Upper lobe of right lung (tissue), 1 donor: ENCODE results near the gene LRP2. TPM values are rescaled to one million over a fixed set of nuclear protein-coding genes. Genes with fewer than 3 reads are reported as not detected.
A peak's percentile ranks its signal among the peaks of the same experiment; 100 is the strongest.
"Not testable (repeated sequence)": the region's sequence is repeated elsewhere in the genome, so short reads cannot be mapped to it uniquely, and the experiment has no call there.

Experiments used
- ATAC-seq: fragments of 200-7000 bp; cut with Tn5 transposase; one replicate; pipeline ENCODE4 v1.9.1; 2020; ENCODE audit warnings: mild to moderate bottlenecking, moderate library complexity
- DNase-seq: peaks from one replicate; pipeline ENCODE4 v3.0.0-alpha.2; 2020
- H3K27ac ChIP-seq: fragments of 200-600 bp; one replicate; pipeline ENCODE4 v1.8.0; 2022
- H3K27me3 ChIP-seq: fragments of 200-600 bp; one replicate; pipeline ENCODE4 v1.8.0; 2022; ENCODE audit warnings: mild to moderate bottlenecking
- H3K36me3 ChIP-seq: fragments of 200-600 bp; one replicate; pipeline ENCODE4 v1.8.0; 2022
- H3K4me1 ChIP-seq: fragments of 200-600 bp; one replicate; pipeline ENCODE4 v1.8.0; 2022
- H3K4me3 ChIP-seq: fragments of 200-600 bp; one replicate; pipeline ENCODE4 v1.8.0; 2022; ENCODE audit warnings: mild to moderate bottlenecking
- H3K9me3 ChIP-seq: fragments of 200-600 bp; one replicate; pipeline ENCODE4 v1.8.0; 2022
- CTCF ChIP-seq: fragments of 200-600 bp; IDR thresholded peaks from one replicate; pipeline ENCODE4 v1.8.0; 2022; ENCODE audit warnings: antibody characterized with exemption
- intact Hi-C: fragments of 100-400 bp; cut with DNase I; formaldehyde crosslinking; loops from one replicate; pipeline ENCODE4 v1.11.0; 2022
- total RNA-seq: library from RNA; stranded (reverse); fragmentation: NEBNext Ultra II Directional; extraction: Animal tissue kit (Norgen Biotek cat#: 25700); gene quantifications from one replicate; pipeline ENCODE4 v1.2.1, GENCODE V29; 2021
- donor health status: DM: no; HTN: yes; CAD: no; lungs with severe emphysema.

Gene LRP2
- total RNA-seq, 1 donor from 2014 or later = 36.6 TPM

GRCh38 chr2:169280502-169280901 lies 81.8 kb downstream of the LRP2 start:
- Histone ChIP-seq H3K36me3 (no peaks in the 10 kb centered on the region), H3K27me3 (no peaks in the 10 kb centered on the region), H3K9me3 (no peaks in the 10 kb centered on the region), H3K4me3 (no peak overlapping the region), H3K27ac (no peak overlapping the region), H3K4me1 (no peaks in the 10 kb centered on the region)
- intact Hi-C loops = no loop called here
- no peak for TF ChIP-seq CTCF
- ATAC-seq = no peak
- DNase-seq = no peak

- Histone ChIP-seq H3K27me3 (no peaks in the 10 kb centered on the region), H3K4me3 (no peak overlapping the region), H3K27ac (no peak overlapping the region), H3K36me3 (no peaks in the 10 kb centered on the region), H3K9me3 (no peaks in the 10 kb centered on the region), H3K4me1 (no peaks in the 10 kb centered on the region)
- ATAC-seq = no peak
- DNase-seq = no peak
- intact Hi-C loops = no loop called here
- peak; percentile 28 for TF ChIP-seq CTCF
Measured at GRCh38 chr2:169275696-169276444, 86.5 kb downstream of the LRP2 start.

- no peaks in the 10 kb centered on the region for H3K27me3 ChIP-seq
- ATAC-seq = no peak
- no peak overlapping the region for H3K4me3 ChIP-seq
- TF ChIP-seq CTCF = no peak
- no peaks in the 10 kb centered on the region for H3K9me3 ChIP-seq
- H3K36me3 ChIP-seq = no peaks in the 10 kb centered on the region
- no peak for DNase-seq
- intact Hi-C loops = no loop called here
- H3K27ac ChIP-seq = no peak overlapping the region
- no peaks in the 10 kb centered on the region for H3K4me1 ChIP-seq
Measured at GRCh38 chr2:169272010-169272409, 90.3 kb downstream of the LRP2 start.

DNA sequence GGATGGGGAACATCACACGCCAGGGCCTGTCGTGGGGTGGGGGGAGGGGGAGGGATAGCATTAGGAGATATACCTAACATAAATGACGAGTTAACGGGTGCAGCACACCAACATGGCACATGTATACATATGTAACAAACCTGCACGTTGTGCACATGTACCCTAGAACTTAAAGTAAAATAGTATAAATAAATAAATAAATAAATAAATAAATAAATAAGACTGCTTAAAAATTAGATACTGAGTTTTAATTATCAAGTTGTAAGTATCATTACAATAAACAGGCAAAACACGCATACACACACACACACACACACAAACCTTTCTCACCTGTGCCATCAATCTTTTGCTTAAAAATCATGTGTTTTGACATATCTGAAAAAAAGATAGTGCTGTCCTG lies 91.8 kb downstream of the LRP2 start:
- ATAC-seq, H3K9me3 ChIP-seq, H3K4me3 ChIP-seq, DNase-seq, H3K27me3 ChIP-seq, H3K27ac ChIP-seq, H3K36me3 ChIP-seq, H3K4me1 ChIP-seq, intact Hi-C loops: not testable (repeated sequence)

DNA sequence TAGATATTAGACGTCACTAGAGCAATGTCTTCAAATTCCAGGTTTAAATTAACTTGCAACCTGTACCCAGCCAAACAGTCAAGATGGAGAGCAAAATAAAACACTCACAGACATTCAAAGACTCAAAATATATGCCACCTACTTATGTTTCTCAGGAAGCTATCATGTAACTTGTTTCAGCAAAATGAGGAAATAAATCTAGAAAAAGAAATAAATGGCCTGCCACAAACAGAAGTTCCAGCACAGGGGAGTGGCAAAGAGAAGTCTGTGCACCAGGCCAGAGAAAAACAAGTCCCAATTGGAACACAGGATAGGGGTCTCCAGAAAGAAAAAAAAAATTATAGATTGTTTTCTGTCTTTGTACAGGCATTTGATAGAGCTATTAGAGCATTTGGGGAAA lies 96.7 kb downstream of the LRP2 start:
- Histone ChIP-seq H3K4me3 (no peak overlapping the region), H3K9me3 (no peaks in the 10 kb centered on the region), H3K27ac (no peak overlapping the region), H3K36me3 (no peaks in the 10 kb centered on the region), H3K4me1 (no peaks in the 10 kb centered on the region), H3K27me3 (no peaks in the 10 kb centered on the region)
- DNase-seq (no peak), ATAC-seq (no peak)
- intact Hi-C loops = no loop called here
- TF ChIP-seq CTCF = no peak

DNA sequence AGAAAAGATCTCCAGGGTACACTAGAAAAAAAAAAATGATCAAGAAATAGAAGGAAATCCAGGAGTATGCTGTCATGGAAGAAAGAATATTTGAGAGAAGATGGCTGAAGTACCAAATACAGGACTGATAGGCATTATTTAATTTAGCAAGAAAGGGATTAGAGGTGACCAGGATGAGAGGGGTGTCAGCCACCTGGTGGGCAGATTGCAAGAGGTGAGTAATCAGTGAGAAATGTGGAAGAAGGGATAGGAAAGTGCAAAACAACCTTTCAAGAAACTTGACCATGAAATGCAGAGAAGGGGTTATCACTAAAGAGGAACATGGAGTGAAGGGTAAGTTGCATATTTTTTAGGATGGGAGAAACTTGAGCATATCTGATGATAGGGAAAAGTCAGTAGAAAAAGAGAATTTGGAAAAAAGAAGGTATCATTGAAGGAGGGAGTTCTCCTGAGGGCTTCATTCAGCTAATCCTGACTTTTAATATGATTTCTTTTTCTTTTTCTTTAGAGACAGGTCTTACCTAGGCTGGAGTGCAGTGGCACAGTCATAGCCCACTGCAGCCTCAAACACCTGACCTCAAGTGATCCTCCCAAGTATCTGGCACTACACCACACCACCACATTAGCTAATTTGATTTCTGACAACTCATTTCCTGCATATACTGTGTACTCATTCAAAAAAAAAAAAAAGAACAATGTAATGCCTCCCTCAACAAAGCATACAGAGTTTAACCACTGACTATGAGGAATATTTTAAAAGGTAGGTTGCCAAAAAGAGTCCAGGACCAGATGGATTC lies 101.3 kb downstream of the LRP2 start:
- TF ChIP-seq CTCF = no peak
- Histone ChIP-seq H3K4me1 (peaks cover 4% of the 10 kb centered on the region), H3K9me3 (no peaks in the 10 kb centered on the region), H3K27me3 (no peaks in the 10 kb centered on the region), H3K36me3 (no peaks in the 10 kb centered on the region), H3K27ac (no peak overlapping the region), H3K4me3 (no peak overlapping the region)
- DNase-seq (no peak), ATAC-seq (no peak)
- intact Hi-C loops = no loop called here
